ENCODE results near the gene LRRTM4.

DNA sequence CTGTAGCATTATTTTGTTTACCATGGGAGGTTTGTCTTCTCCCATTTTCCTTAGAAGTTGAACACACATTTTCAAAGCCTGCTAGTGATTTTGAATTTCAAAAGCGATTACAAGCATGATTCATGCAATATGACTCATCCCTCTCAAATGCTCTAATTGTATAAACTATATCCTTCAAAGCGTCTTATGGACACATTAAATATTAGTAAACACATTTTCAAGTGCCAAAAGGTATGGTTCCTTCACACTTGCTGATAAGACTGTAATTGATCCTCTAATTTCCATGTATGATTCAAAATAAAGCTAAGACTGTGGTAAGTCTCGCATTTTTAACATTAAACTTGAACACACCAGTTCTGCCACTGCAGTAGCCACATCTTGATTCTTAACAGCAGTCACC, 512.9 kb downstream of the LRRTM4 start:
- no peak for TF ChIP-seq EZH2 (IDR thresholded peaks at IDR 0.05; ENCODE audit: borderline replicate concordance, insufficient read depth, low read depth, low read length, poor library complexity, severe bottlenecking)
- TF ChIP-seq, protein P1, sequence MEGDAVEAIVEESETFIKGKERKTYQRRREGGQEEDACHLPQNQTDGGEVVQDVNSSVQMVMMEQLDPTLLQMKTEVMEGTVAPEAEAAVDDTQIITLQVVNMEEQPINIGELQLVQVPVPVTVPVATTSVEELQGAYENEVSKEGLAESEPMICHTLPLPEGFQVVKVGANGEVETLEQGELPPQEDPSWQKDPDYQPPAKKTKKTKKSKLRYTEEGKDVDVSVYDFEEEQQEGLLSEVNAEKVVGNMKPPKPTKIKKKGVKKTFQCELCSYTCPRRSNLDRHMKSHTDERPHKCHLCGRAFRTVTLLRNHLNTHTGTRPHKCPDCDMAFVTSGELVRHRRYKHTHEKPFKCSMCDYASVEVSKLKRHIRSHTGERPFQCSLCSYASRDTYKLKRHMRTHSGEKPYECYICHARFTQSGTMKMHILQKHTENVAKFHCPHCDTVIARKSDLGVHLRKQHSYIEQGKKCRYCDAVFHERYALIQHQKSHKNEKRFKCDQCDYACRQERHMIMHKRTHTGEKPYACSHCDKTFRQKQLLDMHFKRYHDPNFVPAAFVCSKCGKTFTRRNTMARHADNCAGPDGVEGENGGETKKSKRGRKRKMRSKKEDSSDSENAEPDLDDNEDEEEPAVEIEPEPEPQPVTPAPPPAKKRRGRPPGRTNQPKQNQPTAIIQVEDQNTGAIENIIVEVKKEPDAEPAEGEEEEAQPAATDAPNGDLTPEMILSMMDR (IDR thresholded peaks at IDR 0.05) = no peak
